Ramos (cell line): ENCODE measurements around the gene SMIM45.

Experiments
- in situ Hi-C: fragments of 300-500 bp; cut with MboI; formaldehyde crosslinking; loops from one replicate; pipeline ENCODE4 v1.14.3; 2022; ENCODE audit warnings: low sequenced_read_pairs; ENCODE audit not compliant: unreplicated experiment

Gene SMIM45

DNA sequence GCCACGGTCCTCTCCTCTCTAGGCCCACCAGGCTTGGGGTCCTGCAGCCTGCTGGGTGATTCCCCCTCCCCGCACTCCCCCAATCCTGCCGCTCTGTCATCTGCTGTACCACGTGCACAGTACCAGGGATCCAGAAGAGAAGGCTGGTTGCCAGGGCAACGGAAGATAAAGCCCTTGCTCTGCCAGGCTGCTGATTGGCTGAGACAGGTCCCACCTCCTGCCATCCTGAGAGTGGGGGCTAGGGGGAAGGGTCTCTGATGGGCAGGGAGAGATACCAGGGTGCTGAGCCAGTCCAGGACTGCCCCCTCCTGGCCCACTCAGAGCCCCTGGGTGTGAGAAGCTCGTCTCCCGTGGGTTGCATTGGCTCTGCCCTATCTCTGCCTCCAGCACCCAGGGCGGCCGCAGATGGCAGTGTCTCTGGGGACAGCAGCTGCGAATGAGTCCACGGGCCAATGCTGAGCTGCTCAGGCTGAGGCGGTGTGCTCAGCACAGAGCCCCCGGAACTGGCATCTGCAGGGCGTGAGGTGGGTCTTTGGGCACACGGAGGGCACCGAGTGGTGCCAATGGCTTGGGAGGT, at the start of gene SMIM45:
SMIM45 (plus strand) TSS at position 253 of the 577 bp plus-strand sequence.
- in situ Hi-C loops, result no loop called here

DNA sequence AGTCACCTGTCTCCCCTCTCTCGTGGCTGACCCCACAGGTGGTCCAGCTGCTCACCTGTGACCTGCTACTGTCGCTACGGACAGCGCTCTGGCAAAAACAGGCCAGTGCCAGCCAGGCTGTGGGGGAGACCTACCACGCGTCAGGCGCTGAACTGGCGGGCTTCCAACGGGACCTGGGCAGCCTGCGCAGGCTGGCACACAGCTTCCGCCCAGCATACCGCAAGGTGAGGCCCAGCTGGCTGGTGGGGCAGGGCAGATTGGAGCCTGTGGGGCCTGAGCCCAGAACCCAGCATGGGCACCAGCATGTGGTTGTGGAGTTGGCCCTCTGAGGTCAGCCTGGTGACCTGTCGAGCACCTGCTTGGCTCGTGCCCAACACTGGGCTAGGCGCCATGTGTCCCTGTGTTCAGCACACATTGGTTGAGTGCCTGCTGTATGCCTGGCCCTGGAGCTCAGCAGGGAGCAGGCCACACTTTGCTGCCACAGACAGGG, 49.0 kb upstream of the SMIM45 start:
- in situ Hi-C loops, result no loop called here

DNA sequence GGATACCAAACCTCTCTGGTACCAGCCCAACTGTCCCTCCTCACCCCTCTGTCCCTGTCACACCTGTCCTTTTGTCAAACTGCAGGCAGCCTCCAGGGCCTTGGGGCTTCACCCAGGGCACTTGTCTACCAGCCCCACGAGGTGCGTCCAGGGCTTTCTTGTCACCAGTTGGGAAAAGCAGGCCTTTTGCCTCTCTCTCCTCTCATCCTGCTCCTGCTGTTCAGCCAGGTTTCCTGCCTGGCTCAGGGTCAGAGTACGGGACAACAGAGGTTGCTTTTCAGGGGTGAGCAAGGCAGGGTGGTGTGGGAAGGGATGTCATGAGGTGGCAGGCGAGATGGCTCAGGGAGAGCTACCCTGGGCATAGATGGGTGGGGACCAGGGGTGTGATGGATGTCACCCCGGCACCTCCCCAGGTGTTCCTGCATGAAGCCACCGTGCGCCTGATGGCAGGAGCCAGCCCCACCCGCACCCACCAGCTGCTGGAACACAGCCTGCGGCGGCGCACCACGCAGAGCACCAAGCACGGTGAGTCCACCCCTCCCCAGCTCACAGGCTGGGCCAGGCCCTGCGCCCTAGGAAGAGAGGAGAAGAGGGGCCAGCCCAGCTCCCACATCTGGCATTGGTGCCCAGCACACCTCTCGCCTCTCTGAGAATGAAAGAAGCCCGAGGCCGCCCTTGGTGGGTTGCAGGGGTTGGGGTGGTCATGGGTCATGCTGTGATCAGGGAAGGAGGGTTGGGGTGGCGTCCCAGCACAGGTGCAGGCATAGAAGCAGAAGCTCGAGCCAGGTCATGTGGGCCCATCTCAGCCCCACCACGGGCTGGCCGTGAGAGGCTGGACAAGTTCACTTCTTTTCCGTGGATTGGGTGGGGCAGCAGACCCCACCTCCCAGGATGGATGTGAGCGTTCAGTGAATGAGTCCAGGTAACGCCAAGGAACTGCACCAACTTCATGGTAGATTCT, 47.2 kb upstream of the SMIM45 start:
- in situ Hi-C loops, result no loop called here

DNA sequence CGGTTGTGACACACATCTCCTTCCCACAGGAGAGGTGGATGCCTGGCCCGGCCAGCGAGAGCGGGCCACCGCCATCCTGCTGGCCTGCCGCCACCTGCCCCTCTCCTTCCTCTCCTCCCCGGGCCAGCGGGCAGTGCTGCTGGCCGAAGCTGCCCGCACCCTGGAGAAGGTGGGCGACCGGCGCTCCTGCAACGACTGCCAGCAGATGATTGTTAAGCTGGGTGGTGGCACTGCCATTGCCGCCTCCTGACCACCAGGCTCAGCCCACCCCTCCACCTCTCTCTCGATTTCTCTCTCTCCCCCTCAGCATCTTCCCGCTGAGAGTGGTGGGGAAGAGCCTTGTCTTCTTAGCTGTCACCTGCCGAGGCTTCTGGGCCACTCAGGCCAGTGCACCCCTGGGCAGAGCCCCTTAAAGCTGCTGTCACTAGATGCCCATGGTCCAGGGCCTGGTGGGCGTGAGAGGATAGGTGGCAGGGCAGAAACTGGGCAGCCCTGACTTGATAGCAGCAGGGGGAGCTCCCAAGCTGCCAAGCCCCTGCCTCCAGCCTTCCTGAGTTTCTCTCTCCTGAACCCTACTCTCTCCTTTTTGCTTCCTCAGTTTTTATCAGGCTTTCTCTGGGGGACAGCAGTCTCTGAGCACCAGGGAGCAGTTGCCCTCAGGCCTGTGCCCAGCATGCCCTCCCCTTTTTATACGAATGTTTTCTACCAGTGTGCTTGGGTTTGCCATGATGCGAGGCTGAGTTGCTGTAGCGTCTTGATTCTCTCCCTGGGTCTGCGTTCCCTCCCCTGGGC, 46.3 kb upstream of the SMIM45 start:
- in situ Hi-C loops, result no loop called here

DNA sequence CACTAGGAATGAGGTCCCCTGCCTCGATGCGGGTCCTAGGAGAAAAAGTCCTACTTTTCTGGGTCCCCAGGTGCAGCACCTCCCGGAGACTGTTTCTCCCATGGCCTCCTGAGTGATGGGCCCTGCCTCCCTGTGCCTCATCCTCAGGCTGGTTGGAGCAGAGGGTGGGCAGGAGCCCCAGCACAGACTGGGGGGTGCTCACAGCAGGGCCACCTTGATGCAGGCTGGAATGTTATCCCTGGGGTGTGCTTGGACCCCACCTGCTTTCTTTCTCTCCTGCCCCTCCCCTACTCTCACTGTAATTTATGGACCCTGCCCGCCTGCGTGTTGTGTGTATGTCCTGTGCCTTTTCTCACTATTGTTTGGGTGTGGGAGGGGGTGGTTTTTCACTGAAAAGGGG, 45.1 kb upstream of the SMIM45 start:
- in situ Hi-C loops, result no loop called here

DNA sequence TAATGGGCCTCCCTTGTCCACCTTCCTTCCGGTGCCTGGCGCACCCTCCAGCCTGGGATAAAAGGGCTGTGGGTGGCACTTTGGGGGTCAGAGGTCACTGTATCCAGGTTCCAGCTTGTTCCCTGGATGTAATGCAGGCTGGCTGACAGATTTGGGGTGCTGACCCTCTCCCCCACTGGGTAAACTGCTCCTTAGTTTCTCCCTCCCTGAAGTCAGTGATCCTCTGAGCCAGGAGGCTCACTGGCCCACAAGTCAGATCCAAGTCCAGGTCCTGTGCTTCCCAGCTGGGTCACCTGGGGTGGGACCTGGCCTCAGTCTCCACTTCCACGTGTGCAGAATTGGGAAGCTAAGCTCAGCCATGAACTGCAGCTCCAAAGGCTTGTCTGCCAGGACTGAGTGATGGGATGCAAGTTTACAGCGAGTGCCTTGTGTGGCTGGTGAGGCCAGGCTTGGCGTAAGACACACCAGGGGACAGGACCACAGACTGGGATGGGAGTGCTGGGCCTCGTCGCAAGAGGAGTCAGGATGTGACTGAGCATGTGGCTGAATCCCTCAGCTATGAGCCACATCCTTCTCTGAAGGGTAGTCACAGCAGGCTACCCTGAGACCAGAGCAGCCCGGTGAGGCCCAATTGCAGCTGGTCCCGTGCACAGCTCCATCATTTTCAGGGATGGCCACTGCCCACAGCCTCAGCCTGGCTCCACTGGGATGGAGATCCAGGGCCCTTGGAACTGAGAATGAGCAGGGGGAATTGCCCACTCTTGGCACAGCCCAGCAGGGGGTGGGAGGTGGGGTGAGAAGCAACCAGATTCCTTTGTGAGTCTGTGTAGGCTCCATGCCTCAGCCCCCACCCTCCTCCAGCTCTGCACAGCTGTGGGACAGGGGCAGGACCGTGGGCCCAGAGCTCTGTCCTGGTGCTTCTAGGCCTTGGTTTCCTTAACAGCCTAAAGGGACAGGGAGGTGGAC, 44.2 kb upstream of the SMIM45 start:
- in situ Hi-C loops, result no loop called here

DNA sequence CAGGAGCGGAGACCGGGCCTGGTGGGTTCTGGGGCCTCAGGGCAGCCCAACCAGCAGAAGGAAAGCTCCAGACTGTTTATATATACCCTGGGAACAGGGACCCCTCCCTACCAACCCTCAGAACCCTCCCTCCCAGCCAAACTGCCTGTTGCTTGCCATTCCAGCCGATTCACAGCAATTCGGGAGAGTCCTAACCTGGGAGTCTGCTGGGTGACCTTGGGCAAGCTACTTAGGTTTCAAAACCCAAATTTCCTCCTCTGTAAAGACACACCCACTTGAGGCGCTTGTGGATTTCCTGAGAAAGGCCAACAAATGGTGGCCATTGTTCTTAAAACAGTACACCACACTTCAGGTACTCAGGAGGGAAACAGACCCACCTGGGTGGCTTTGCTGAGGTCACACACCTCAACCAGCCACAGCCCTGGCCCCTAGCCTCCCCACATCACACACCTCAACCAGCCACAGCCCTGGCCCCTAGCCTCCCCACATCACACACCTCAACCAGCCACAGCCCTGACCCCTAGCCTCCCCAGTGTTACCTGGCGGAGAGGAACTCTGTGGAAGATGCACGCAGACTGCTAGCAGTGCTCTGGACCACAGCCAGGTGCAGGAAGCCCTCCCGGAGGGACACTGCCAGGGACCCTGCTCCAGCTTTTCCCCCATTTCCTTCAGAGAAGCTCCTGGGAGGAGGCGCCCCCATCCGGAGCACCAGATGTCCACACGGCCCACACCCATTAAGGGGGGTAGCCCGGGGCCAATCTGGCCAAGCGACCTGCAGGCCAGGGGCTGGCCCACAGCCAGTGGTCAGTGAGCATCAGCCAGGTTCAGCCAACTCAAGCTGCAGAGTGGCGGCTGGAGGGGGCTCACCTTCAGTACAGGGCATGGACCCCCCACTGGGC, 43.3 kb upstream of the SMIM45 start:
- in situ Hi-C loops, result no loop called here

DNA sequence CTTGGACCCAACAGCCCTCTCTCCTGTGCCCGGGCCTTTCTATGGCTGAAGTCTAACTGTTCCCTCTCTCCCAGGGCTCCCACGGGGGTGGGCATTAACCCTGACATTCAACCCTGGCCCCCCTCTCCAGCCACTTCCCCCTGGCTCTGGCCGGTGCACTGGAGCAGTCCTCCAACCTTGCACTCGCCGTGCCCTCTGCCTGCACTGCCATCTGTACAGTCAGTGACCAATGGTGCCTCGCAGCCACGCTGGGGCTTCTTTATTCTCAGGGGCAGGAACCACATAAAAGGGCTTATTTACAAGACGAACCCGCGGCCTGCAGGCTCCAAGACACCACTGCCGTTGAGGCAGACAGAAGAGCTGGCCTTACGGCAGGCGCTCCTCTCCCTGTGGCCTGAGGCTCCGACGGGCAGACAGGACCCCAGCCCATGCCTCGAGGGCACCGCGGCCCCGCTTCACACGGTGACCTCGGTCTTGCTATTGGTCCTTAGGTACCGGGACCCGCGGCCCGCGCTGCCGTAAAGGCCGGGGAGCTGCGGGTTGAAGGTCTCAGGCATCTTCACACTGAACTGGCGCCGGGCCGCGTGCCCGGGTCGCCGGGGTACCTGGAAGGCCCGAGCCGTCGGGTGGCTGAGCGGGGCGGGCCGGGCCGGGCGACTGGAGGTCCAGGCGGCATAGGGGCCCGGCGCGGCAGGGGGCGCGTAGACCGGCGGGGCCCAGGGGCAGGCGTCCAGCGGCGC, 42.5 kb upstream of the SMIM45 start:
- in situ Hi-C loops, result no loop called here

DNA sequence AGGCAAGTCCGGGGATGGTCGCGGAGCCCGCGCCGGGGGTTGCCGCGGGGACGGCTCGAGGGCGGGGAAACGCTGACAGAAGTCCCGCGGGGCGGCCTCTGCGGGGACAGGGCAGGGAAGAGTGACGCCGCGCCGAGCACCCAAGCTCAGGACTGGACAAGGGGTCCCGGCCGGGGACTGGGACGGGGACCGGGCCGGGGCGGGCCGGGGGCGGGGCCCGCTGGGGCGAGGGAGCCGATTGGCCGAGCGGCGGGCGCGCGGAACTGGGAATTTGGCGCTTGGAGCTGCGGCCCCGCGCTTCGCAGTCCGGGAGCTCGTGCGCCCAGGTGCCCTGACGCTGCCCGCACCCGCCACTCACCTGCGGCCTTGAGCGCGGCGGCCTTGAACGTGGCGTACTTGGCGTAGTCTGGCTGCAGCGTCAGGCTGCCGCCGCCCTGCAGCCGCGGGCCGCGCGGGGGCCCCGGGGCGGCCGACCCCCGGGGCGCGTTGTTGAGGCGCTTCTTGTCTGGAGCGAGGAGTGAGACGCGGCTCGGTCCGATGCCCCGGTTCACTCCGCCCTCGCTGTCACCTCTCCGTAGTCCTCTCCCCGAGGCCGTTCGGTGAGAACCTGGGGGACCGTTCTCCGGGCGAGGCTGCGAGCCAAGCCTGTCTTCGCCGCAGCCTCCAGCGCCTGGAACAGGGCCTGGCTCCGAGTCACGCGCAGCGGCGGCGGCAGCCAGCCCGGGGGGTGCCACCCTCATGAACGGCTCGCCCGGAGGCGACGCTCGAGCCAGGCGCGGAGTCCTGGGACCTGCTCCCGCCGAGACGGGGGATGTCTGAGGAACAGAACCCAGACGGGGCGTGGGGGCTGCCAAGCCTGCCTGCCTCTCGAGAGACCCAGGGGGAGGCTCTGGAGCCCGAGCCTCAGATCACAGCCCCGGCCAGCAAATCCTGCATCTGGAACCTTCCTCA, 41.6 kb upstream of the SMIM45 start:
- in situ Hi-C loops, result no loop called here

DNA sequence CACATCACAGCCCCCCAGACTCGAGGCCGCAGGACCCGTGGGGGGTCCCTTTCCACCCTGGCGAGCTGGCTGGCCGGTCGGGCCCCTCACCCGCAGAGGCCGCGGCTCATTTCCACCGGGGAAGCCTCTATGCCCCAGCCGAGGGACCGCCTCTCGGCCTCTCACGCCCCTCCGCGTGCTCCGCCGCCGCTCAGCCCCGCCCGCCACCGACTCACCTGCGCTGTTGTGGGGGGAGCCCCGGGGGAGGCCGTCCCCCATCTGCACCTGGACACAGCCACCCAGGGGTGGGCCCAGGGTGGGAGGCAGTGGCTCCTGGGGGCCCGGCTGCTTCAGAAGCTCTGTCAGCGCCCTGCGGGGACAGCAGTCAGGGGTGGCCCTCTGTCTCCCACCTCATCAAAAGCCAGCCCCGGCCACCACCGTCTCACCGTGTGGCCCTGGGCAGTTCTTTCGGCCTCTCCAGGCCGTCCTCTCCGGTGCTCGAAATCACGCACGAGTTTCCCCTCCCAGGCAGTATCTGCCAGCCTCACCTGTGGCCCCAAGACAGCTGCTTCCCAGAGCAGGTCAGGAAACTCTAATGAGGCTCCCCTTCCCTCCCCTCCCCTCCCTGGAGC, 40.8 kb upstream of the SMIM45 start:
- in situ Hi-C loops, result no loop called here

DNA sequence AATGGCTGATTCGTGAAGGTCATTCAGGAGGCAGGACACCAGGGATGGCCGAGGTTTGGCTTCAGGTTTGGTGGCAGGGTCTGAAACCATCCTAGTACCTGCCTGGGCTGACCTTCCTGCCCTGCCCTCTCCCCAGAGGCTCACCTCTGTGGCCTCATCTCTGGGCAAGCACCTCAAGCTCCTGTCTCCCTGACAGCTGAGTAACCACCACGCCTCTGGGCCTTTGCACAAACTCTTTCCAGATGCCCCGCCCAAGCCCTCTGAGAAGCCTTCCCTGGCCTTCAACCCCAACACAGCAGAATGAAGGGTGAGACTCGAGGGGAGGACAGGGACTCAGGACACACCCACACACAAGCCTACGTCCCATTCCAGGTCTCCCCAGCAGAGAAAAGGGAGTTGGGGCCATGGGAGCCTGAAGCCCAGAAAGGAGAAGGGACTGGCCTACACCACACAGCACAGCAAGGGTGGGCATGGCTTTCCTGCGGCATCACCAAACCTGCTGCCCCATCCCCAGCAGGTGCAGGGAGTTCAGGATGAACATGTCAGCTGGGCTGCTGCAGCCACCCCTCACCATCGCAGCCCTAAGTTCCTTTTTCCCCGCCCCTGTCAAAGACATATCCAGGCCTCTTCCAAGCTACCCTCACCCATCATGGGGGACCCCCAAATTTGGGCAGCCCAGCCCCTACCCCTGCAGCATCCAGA, 39.5 kb upstream of the SMIM45 start:
- in situ Hi-C loops, result no loop called here

DNA sequence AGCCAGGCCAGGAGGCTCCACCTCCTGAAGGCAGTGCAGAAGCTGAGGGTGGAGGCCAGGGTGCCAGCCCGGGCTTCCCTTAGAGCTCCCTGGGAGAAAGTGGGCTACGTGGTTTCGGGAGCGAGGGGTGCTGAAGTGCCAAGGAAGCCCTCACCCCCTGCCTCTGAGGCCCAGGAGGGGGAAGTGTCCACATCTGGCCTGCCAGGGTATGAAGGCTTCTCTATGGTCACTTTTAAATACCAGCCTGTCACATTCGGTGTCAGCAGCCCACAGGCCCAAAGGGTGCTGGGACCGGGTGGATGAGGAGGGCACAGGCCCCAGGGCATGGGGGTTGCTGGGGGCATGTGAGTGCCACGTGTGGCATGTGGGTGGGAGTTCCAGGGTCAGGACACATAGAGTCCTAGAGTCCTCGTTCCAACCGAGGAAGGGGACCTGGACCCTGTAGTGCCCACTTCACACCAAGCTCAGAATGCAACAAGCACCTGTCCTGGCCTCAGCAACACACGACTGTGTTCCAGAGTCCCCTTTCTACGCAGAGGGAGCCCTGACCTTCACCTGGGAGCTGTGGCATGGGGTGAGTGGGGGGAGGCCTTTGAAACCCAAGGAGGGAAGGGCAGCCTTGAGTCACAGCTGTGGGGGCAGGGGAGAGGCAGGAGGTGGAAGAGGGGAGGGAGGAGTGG, 38.8 kb upstream of the SMIM45 start:
- in situ Hi-C loops, result no loop called here

DNA sequence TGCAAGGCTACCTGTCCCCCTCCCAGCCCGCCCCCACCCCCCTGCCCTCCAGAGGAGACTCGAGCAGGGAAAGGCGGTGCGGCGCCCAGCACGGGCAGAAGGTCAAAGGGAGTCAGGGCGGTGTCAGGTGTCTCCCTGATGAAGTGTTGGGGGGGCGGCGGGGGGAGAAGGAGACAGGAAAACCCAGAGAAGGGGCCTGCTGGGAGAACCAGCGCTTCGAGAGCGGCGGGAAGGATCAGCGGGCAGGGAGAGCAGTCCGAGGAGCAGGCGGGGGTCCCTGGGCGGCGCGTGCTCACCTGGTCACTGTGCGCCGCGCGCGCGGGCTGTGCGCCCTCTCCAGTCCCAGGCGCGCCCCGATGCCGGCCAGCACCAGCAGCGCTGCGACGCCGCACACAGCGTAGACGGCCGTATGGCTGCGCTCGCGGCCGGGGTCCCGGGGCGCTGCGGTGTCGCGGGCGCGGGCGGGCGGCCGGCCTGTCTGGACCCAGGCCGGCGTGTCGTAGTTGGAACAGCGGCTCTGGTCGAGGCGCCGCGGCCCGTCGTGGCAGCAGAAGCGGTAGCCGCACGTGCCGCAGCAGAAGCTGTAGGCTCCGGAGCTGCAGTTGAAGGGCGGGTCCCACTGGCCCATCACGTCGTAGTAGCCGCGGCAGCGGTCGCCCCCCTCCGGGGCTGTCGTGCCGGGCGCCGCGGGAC, 38.0 kb upstream of the SMIM45 start:
- in situ Hi-C loops, result no loop called here

DNA sequence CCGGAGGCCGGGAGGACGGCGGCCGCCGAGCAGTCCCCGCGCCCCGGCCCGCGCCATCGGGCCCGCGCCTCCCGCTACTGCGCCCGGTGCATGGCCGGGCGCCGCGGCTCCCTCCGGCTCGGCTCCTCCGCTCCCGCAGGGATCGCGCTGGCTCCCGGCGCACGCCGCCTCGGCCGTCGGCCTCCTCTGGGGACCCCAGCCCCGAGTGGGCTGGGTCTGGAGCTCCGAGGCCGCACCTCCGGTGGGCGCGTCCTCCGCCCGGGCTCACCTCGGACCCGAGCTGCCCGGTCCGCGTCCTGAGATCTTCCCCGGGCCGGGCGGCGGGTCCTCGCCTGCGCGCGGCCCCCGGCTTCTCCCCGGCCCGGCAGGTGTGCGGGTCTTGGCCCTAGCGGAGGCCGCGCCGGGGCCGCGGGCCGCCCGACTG, 37.3 kb upstream of the SMIM45 start:
- in situ Hi-C loops, result no loop called here
